Ishikawa (cell line): Measurements from ENCODE around the gene C4orf54.

Experiments used
- EGR1 ChIP-seq: IDR thresholded peaks from 2 replicates; pipeline ENCODE4 v1.6.1; 2012
- EP300 ChIP-seq: IDR thresholded peaks from 2 replicates; pipeline ENCODE4 v1.6.1; 2012; ENCODE audit warnings: borderline replicate concordance
- FOXM1 ChIP-seq: IDR thresholded peaks from 2 replicates; pipeline ENCODE4 v1.6.1; 2012; ENCODE audit warnings: low read depth, borderline replicate concordance
- MAX ChIP-seq: IDR thresholded peaks from 2 replicates; pipeline ENCODE4 v1.6.1; 2012
- RAD21 ChIP-seq: IDR thresholded peaks from 2 replicates; pipeline ENCODE4 v1.6.1; 2012; ENCODE audit warnings: low read depth
- REST ChIP-seq: IDR thresholded peaks from 2 replicates; pipeline ENCODE4 v1.6.1; 2012; ENCODE audit warnings: low read depth, mild to moderate bottlenecking
- TAF1 ChIP-seq: IDR thresholded peaks from 2 replicates; pipeline ENCODE4 v1.6.1; 2012; ENCODE audit warnings: low read depth, mild to moderate bottlenecking
- USF1 ChIP-seq: IDR thresholded peaks from 2 replicates; pipeline ENCODE4 v1.6.1; 2012
- YY1 ChIP-seq: IDR thresholded peaks from 2 replicates; pipeline ENCODE4 v1.6.1; 2012; ENCODE audit warnings: low read depth

GRCh38 chr4:99690990-99691389, 33.4 kb upstream of the C4orf54 start:
- TF ChIP-seq YY1 (no peak), FOXM1 (no peak), MAX (no peak), RAD21 (no peak), EP300 (no peak), TAF1 (no peak), EGR1 (no peak), REST (no peak), USF1 (no peak)
